Neuronal stem cell (in vitro differentiated cells): ENCODE measurements around the gene RGS14.
"Not testable (repeated sequence)": the region's sequence is repeated elsewhere in the genome, so short reads cannot be mapped to it uniquely, and the experiment has no call there.

Experiments used
- DNase-seq: peaks from one replicate; pipeline ENCODE4 v3.0.0-alpha.2; 2013; ENCODE audit warnings: low spot score
- H2AFZ ChIP-seq: one replicate; pipeline ENCODE4 v1.6.1; 2013; ENCODE audit warnings: mild to moderate bottlenecking, low read length, inconsistent platforms
- H2AK5ac ChIP-seq: 2 replicates; pipeline ENCODE4 v1.6.1; 2013; ENCODE audit warnings: low read depth, mild to moderate bottlenecking, inconsistent platforms, low read length, moderate library complexity, mixed read lengths
- H2BK120ac ChIP-seq: 2 replicates; pipeline ENCODE4 v1.6.1; 2013; ENCODE audit warnings: low read depth, mild to moderate bottlenecking, inconsistent platforms, low read length, moderate library complexity, mixed read lengths
- H2BK12ac ChIP-seq: one replicate; pipeline ENCODE4 v1.6.1; 2013; ENCODE audit warnings: low read length, inconsistent platforms
- H2BK15ac ChIP-seq: 2 replicates; pipeline ENCODE4 v1.6.1; 2013; ENCODE audit warnings: mild to moderate bottlenecking, low read length, inconsistent platforms, mixed read lengths
- H2BK5ac ChIP-seq: one replicate; pipeline ENCODE4 v1.6.1; 2013; ENCODE audit warnings: inconsistent platforms, mild to moderate bottlenecking, low read length, moderate library complexity
- H3K14ac ChIP-seq: one replicate; pipeline ENCODE4 v1.6.1; 2013; ENCODE audit warnings: low read length, inconsistent platforms
- H3K18ac ChIP-seq: 2 replicates; pipeline ENCODE4 v1.6.1; 2013; ENCODE audit warnings: low read length, inconsistent platforms
- H3K23ac ChIP-seq: 2 replicates; pipeline ENCODE4 v1.6.1; 2013; ENCODE audit warnings: low read depth, mild to moderate bottlenecking, mixed read lengths, low read length, inconsistent platforms; ENCODE audit not compliant: poor library complexity
- H3K27ac ChIP-seq: replicated peaks from 3 replicates; pipeline ENCODE4 v1.5.1; 2013; ENCODE audit warnings: low read length, inconsistent platforms
- H3K27me3 ChIP-seq, 3 experiments: 2 replicates each; pipeline ENCODE4 v1.6.1; 2013; ENCODE audit warnings: low read length in 3 of 3, mild to moderate bottlenecking in 2 of 3, inconsistent platforms in 1 of 3, low read depth in 1 of 3, mixed read lengths in 1 of 3, moderate library complexity in 1 of 3; ENCODE audit not compliant: control insufficient read depth in 3 of 3, insufficient read depth in 3 of 3
- H3K36me3 ChIP-seq, 2 donors: replicated peaks in 1 of 2; 2 replicates each; pipeline ENCODE4 v1.6.1; 2013; ENCODE audit warnings: low read length in 2 of 2; ENCODE audit not compliant: control insufficient read depth in 2 of 2, insufficient read depth in 2 of 2
- H3K4ac ChIP-seq: 2 replicates; pipeline ENCODE4 v1.6.1; 2013; ENCODE audit warnings: inconsistent platforms, mild to moderate bottlenecking, low read length, moderate library complexity
- H3K4me1 ChIP-seq, 2 donors: 1 replicate in 1 of 2; 2 replicates in 1 of 2; pipeline ENCODE4 v1.6.1; 2013; ENCODE audit warnings: low read length in 2 of 2, low read depth in 1 of 2; ENCODE audit not compliant: control insufficient read depth in 2 of 2, insufficient read depth in 1 of 2
- H3K4me2 ChIP-seq: one replicate; pipeline ENCODE4 v1.6.1; 2013; ENCODE audit warnings: mild to moderate bottlenecking, low read length, inconsistent platforms; ENCODE audit not compliant: insufficient read depth, poor library complexity, severe bottlenecking
- H3K4me3 ChIP-seq, 2 donors: 2 replicates each; pipeline ENCODE4 v1.5.1; 2013; ENCODE audit warnings: low read length in 2 of 2, mild to moderate bottlenecking in 2 of 2, inconsistent platforms in 1 of 2, moderate library complexity in 1 of 2
- H3K79me1 ChIP-seq: one replicate; pipeline ENCODE4 v1.6.1; 2013; ENCODE audit warnings: low read depth, mild to moderate bottlenecking, inconsistent platforms, low read length, moderate library complexity
- H3K9ac ChIP-seq: one replicate; pipeline ENCODE4 v1.6.1; 2013; ENCODE audit warnings: mild to moderate bottlenecking, low read depth, low read length, inconsistent platforms; ENCODE audit not compliant: poor library complexity
- H3K9me3 ChIP-seq, 2 donors: replicated peaks in 1 of 2; 2 replicates each; pipeline versions ENCODE3 to v1.6.1; 2013; ENCODE audit warnings: low read length in 2 of 2, mild to moderate bottlenecking in 2 of 2, inconsistent platforms in 1 of 2, low read depth in 1 of 2, mixed read lengths in 1 of 2, moderate library complexity in 1 of 2; ENCODE audit not compliant: control insufficient read depth in 2 of 2, insufficient read depth in 1 of 2
- H4K8ac ChIP-seq: one replicate; pipeline ENCODE4 v1.6.1; 2013; ENCODE audit warnings: low read depth, mild to moderate bottlenecking, inconsistent platforms, low read length, moderate library complexity
- H4K91ac ChIP-seq: one replicate; pipeline ENCODE4 v1.6.1; 2013; ENCODE audit warnings: low read length, low read depth, mild to moderate bottlenecking, inconsistent platforms; ENCODE audit not compliant: poor library complexity
- WGBS, 2 donors: extraction: QIAGEN DNeasy Blood & Tissue Kit; methylation state at CpG; one replicate each; pipeline ENCODE4 v1.1.7; 2013; ENCODE audit warnings: missing lambda C conversion rate in 2 of 2, mixed read lengths in 1 of 2; ENCODE audit not compliant: insufficient read length in 2 of 2, insufficient replicate concordance in 1 of 2; ENCODE audit errors: extremely low coverage in 2 of 2; 5-methylcytosine and 5-hydroxymethylcytosine counted together

Gene RGS14

GRCh38 chr5:177419046-177419445 is 61.3 kb downstream of the RGS14 start:
- H3K27me3 ChIP-seq: peaks cover 0 to 7% (median 0%) of the 10 kb centered on the region in 3 experiments
- no peak overlapping the region for H2BK15ac ChIP-seq
- H3K23ac ChIP-seq: no peak overlapping the region
- no peaks in the 10 kb centered on the region for H3K9me3 ChIP-seq
- no peak overlapping the region for H4K91ac ChIP-seq
- H2AFZ ChIP-seq: no peak overlapping the region
- no peak overlapping the region for H2BK5ac ChIP-seq
- H2BK120ac ChIP-seq: no peak overlapping the region
- no peak overlapping the region for H3K9ac ChIP-seq
- H3K79me1 ChIP-seq: no peaks in the 10 kb centered on the region
- no peak overlapping the region for H4K8ac ChIP-seq
- H3K14ac ChIP-seq: no peak overlapping the region
- H2AK5ac ChIP-seq: no peak overlapping the region
- no peak overlapping the region for H3K4me2 ChIP-seq
- no peak overlapping the region for H3K27ac ChIP-seq
- H3K36me3 ChIP-seq: no peaks in the 10 kb centered on the region
- H2BK12ac ChIP-seq: no peak overlapping the region
- no peak overlapping the region for H3K18ac ChIP-seq
- DNase-seq: no peak
- no CpG with 5 or more reads among the region's 3 CpGs for WGBS, 2 donors
- H3K4ac ChIP-seq: no peak overlapping the region
- H3K4me3 ChIP-seq: no peak overlapping the region
- no peaks in the 10 kb centered on the region for H3K4me1 ChIP-seq

- not testable (repeated sequence) for H3K4ac ChIP-seq, H3K27ac ChIP-seq, H4K8ac ChIP-seq, H2BK15ac ChIP-seq, DNase-seq, H4K91ac ChIP-seq, H3K4me2 ChIP-seq, H3K23ac ChIP-seq, H2AK5ac ChIP-seq, H2AFZ ChIP-seq, H3K4me3 ChIP-seq, H2BK12ac ChIP-seq, H3K27me3 ChIP-seq, H3K36me3 ChIP-seq, H3K18ac ChIP-seq, H3K9me3 ChIP-seq, H3K9ac ChIP-seq, H2BK120ac ChIP-seq, H3K79me1 ChIP-seq, H3K14ac ChIP-seq, H2BK5ac ChIP-seq, H3K4me1 ChIP-seq
- WGBS, 2 donors: no CpG with 5 or more reads among the region's 7 CpGs
Measured at GRCh38 chr5:177420472-177420871, 62.7 kb downstream of the RGS14 start.

GRCh38 chr5:177421062-177421798 is 63.5 kb downstream of the RGS14 start:
- H3K9ac ChIP-seq: no peak overlapping the region
- no peak overlapping the region for H3K23ac ChIP-seq
- H3K14ac ChIP-seq: no peak overlapping the region
- H3K4me3 ChIP-seq: no peak overlapping the region
- H4K91ac ChIP-seq: no peak overlapping the region
- no peak overlapping the region for H2AK5ac ChIP-seq
- H2BK120ac ChIP-seq: no peak overlapping the region
- H3K79me1 ChIP-seq: no peaks in the 10 kb centered on the region
- DNase-seq: no peak
- H2BK5ac ChIP-seq: no peak overlapping the region
- H3K4me1 ChIP-seq: peaks cover 4% of the 10 kb centered on the region in 2 donors
- peaks cover 0 to 5% (median 0%) of the 10 kb centered on the region in 3 experiments for H3K27me3 ChIP-seq
- H3K9me3 ChIP-seq: no peaks in the 10 kb centered on the region
- no peak overlapping the region for H3K18ac ChIP-seq
- no peak overlapping the region for H3K4ac ChIP-seq
- no peak overlapping the region for H2AFZ ChIP-seq
- no CpG with 5 or more reads among the region's 6 CpGs for WGBS, 2 donors
- no peaks in the 10 kb centered on the region for H3K36me3 ChIP-seq
- H3K4me2 ChIP-seq: no peak overlapping the region
- H2BK15ac ChIP-seq: no peak overlapping the region
- no peak overlapping the region for H4K8ac ChIP-seq
- no peak overlapping the region for H2BK12ac ChIP-seq
- H3K27ac ChIP-seq: no peak overlapping the region
